ENCODE data around the gene AFAP1. TPM values are rescaled to one million over a fixed set of nuclear protein-coding genes. Genes with fewer than 3 reads are reported as not detected.

Gene AFAP1
- total RNA-seq, 1 donor from 2014 or later, result 55.6 TPM

- Histone ChIP-seq H3K27me3 (ENCODE audit: control insufficient read depth, insufficient read depth, low read length) (no peaks in the 10 kb centered on the region), H3K4me3 (ENCODE audit: low read depth, low read length) (no peak overlapping the region), H3K36me3 (ENCODE audit: control insufficient read depth, insufficient read depth, low read length) (no peaks in the 10 kb centered on the region)
- DNase-seq (ENCODE audit: low read depth), result no peak
- TF ChIP-seq CTCF (IDR thresholded peaks at IDR 0.05; ENCODE audit: insufficient read depth, low read length, poor library complexity, severe bottlenecking), result no peak
Observed at GRCh38 chr4:7886007-7886973, 53.4 kb downstream of the AFAP1 start.

GRCh38 chr4:7885216-7886006 is 54.2 kb downstream of the AFAP1 start:
- no peaks in the 10 kb centered on the region for H3K36me3 ChIP-seq (ENCODE audit: control insufficient read depth, insufficient read depth, low read length)
- no peak overlapping the region for H3K4me3 ChIP-seq (ENCODE audit: low read depth, low read length)
- H3K27me3 ChIP-seq (ENCODE audit: control insufficient read depth, insufficient read depth, low read length), result no peaks in the 10 kb centered on the region
- DNase-seq (ENCODE audit: low read depth), result no peak
- TF ChIP-seq CTCF (IDR thresholded peaks at IDR 0.05; ENCODE audit: insufficient read depth, low read length, poor library complexity, severe bottlenecking), result no peak

- DNase-seq (ENCODE audit: low read depth), result no peak
- H3K4me3 ChIP-seq (ENCODE audit: low read depth, low read length), result no peak overlapping the region
- H3K36me3 ChIP-seq (ENCODE audit: control insufficient read depth, insufficient read depth, low read length), result no peaks in the 10 kb centered on the region
- H3K27me3 ChIP-seq (ENCODE audit: control insufficient read depth, insufficient read depth, low read length), result no peaks in the 10 kb centered on the region
- no peak for TF ChIP-seq CTCF (IDR thresholded peaks at IDR 0.05; ENCODE audit: insufficient read depth, low read length, poor library complexity, severe bottlenecking)
Observed at GRCh38 chr4:7880683-7881082, 59.0 kb downstream of the AFAP1 start.

- H3K4me3 ChIP-seq (ENCODE audit: low read depth, low read length), result no peak overlapping the region
- no peak for DNase-seq (ENCODE audit: low read depth)
- no peaks in the 10 kb centered on the region for H3K36me3 ChIP-seq (ENCODE audit: control insufficient read depth, insufficient read depth, low read length)
- no peaks in the 10 kb centered on the region for H3K27me3 ChIP-seq (ENCODE audit: control insufficient read depth, insufficient read depth, low read length)
- TF ChIP-seq CTCF (IDR thresholded peaks at IDR 0.05; ENCODE audit: insufficient read depth, low read length, poor library complexity, severe bottlenecking), result no peak
Observed at GRCh38 chr4:7879127-7879526, 60.5 kb downstream of the AFAP1 start.

GRCh38 chr4:7878323-7878722 is 61.3 kb downstream of the AFAP1 start:
- H3K4me3 ChIP-seq (ENCODE audit: low read depth, low read length), result no peak overlapping the region
- no peak for TF ChIP-seq CTCF (IDR thresholded peaks at IDR 0.05; ENCODE audit: insufficient read depth, low read length, poor library complexity, severe bottlenecking)
- no peak for DNase-seq (ENCODE audit: low read depth)
- H3K36me3 ChIP-seq (ENCODE audit: control insufficient read depth, insufficient read depth, low read length), result no peaks in the 10 kb centered on the region
- H3K27me3 ChIP-seq (ENCODE audit: control insufficient read depth, insufficient read depth, low read length), result no peaks in the 10 kb centered on the region

Data from kidney epithelial cell (primary cell).